SHP77 (cell line): ENCODE measurements around the gene ADCY10.
"Not testable (repeated sequence)": the region's sequence is repeated elsewhere in the genome, so short reads cannot be mapped to it uniquely, and the experiment has no call there.

Experiments used
- DNase-seq, 2 experiments: peaks; one replicate each; lab custom pipeline; 2025; lab: John Stamatoyannopoulos, UW

ADCY10 gene

GRCh38 chr1:167806235-167806634 is 107.7 kb downstream of the ADCY10 start:
- DNase-seq: not testable (repeated sequence)

DNA sequence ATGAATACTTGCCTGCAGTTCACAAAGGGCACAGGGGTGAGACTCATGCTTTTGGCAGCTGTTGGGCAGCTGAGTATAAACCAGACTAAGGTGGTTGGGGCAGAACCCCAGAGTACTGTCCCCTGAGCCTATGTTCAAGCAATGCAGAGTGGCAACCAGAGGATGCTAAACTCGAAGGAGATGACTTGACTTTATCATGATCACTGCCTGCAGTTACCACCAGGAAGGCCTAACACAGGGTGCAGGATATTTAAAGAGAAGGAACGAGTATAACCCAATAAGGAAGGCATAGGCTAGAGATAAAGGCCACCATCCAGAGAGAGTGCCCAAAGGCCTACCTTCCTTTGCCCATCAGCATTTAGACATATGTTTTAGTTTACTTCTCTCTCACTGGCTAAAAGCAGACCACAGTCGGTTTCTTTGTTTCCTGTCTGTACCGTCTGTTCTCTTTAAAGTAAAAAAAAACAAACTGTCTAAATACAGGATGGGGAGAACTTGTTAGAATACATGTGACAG is 108.8 kb downstream of the ADCY10 start:
- no peak for DNase-seq

- DNase-seq: peak; percentile 94 to 97
Observed at GRCh38 chr1:167803358-167804207, 110.4 kb downstream of the ADCY10 start.

DNA sequence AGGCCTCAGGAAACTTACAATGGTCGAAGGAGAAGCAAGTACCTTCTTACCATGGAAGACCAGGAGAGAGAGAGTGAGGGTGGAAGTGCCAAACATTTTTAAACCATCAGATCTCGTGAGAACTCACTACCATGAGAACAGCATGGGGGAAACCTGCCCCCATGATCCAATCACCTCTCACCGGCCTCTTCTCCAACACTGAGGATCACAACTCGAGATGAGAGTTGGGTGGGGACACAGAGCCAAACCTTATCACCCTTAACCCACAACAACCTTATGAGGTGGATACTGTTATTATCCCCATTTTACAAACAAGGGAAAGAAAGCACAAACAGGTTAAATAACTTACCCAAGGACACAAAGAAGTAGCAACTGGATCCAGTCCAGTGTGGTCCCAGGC is 111.7 kb downstream of the ADCY10 start:
- no peak for DNase-seq

DNA sequence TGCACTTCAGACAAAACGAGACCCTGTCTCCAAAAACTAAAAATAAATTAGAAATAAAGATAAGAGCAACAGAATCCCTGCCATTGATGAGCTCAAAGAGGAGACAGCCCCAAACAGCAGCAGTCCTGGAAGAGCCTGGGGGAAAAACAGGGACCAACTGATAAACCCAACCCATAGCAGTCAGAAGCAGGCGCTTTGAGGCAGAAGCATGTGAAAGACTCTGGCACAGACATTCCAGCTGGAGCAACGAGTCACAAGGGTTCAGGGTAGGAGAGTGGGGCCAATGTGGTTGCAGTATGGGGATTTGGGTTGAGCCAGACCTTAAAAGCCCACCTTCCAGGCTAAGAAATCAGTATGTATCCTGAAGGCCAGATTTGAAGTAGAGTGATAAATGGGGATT is 113.7 kb downstream of the ADCY10 start:
- no peak for DNase-seq

DNA sequence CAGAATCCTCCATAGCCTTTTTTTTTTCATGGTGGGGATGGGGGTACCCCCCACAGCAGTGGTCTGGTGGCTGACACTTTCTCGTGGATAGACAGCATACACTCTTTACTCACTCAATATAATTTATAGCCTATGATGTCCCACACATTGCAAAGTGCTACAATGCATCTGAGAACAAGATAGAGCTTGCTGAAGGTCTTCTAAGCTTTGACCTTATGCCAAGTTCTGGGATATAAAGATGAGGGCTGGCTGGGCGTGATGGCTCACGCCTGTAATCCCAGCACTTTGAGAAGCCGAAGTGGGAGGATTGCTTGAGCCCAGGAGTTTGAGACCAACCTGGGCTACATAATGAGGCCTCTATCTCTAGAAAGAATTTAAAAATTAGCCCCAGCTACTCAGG is 114.2 kb downstream of the ADCY10 start:
- DNase-seq: no peak

- no peak for DNase-seq
Observed at GRCh38 chr1:167798952-167799351, 115.0 kb downstream of the ADCY10 start.

- DNase-seq: no peak
Observed at GRCh38 chr1:167797015-167797414, 116.9 kb downstream of the ADCY10 start.

GRCh38 chr1:167795810-167796740 is 117.9 kb downstream of the ADCY10 start:
- no peak for DNase-seq

GRCh38 chr1:167794043-167794442 is 119.9 kb downstream of the ADCY10 start:
- DNase-seq: no peak

DNA sequence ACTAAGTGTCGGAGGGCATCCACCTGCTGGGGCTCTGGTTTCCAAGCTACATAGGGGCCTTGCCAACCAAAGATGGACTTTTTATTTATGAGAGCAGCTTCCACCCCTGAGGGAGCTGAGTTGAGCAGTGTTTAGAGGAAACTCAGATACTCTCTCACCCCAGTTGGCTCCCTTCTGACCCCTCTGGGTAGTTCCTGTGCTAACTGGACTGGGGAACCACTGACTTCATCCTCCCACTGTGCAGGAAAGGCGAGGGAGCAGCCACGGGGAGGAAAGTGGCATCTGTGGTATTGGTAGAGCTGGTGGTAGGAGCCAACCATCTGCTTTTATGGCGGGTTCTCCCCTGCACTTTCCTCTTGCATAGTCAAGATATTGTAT is 121.8 kb downstream of the ADCY10 start:
- DNase-seq: no peak

DNA sequence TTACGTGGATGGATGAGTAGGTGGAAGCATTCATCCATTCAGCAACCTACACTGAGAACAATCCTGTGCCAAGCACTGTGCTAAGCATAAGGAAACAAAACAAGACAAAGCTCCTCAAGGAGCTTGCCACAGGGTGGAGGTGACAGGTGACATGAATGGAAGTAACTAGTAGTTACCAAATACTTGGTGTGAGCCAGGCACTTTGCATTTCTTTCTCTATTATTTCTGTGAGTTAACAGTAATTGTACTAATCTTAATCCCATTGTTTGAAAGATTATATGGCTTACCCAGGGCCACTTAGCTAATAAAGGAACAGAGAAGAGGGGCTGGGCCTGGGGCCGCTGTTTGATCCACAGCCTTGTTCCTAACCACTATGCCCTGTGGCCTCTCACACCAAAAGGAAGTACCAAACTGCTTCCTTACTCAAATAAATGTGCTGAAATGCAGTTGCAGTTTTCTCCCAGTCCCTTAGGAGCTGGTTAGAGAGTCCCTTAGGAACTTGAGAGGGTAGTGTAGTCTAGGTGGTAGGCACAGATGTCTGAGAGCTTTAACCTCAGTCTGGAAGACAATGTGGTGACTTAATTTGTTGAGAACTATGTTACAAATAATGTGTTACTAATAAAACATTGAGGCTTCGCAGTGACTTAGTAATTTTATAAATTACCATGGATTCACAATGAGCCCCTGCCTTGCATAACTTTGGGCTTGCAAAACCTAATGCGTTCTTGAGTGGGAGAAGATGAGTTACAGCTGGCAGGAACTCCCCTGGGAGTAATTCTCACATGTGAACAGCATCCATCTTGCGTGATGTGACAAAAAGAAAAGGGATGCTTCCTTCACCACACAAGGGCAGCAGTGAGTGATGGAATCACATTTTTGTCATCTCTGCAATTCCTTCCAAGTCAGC is 122.4 kb downstream of the ADCY10 start:
- DNase-seq: no peak

DNA sequence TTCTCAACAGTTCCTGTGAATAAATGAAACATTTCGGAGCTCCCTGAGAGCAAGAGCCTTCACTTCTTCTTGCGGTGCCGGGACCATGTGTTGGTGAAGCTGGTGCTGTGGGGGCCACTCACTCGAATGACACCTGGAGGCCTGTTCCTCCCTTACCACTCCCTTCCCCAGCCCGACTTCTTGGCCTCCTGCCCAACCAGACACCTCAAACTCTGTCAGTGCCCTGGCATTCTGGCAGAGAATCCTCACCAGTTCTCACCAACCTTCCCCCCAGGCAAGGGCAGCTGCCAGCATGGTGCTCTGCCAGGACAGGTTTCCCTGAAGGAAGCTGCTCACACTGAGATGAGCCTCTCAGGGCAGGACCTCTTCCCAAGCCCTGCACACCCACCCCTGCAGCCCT is 123.8 kb downstream of the ADCY10 start:
- no peak for DNase-seq

DNA sequence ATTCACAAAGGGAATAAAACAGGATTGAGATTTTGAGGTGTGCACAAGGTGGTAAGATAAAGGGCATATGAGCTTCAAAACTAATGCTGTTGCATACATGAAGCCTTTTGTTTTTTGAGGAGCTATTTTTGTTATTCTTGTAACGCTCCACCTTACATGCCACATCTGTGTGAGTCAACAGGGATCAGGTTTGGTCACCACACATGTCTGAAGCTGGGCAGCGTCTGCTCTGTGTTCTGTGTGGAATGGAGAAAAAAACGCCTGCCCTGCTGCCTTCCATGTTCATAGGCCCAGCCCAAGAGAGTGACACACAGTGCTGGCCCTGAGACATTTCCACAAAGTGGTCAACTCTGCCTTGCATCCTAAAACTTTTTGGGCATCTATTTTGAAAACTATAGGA is 124.4 kb downstream of the ADCY10 start:
- no peak for DNase-seq

GRCh38 chr1:167786502-167786901 is 127.4 kb downstream of the ADCY10 start:
- DNase-seq: no peak

- DNase-seq: no peak
Observed at GRCh38 chr1:167784876-167785550, 128.9 kb downstream of the ADCY10 start.

- DNase-seq: no peak
Observed at GRCh38 chr1:167782946-167783345, 131.0 kb downstream of the ADCY10 start.

- DNase-seq: no peak
Observed at GRCh38 chr1:167781558-167781957, 132.4 kb downstream of the ADCY10 start.

DNA sequence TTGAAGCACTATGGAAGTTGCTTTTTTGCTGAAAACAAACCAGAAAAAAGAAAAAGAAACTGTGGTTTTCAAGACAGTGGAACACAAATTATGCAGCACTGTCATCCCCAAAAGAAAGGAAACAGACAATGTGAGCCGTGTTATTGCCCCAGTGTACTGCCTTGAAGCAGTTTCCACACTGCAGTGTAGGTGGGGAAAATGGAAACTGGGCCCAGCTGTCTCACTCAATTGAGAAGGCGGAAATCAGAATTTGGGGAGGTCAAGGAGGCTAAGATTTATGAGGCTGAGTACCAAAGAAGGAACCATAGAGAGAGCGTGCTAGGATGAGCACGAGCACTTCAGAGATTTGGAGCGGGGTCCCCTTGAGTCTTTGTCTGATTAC is 136.7 kb downstream of the ADCY10 start:
- no peak for DNase-seq

GRCh38 chr1:167776616-167777268 is 137.2 kb downstream of the ADCY10 start:
- DNase-seq: no peak

GRCh38 chr1:167776151-167776550 is 137.8 kb downstream of the ADCY10 start:
- DNase-seq: no peak
